ENCODE data around the gene ARMC9.
"Not testable (repeated sequence)": the region's sequence is repeated elsewhere in the genome, so short reads cannot be mapped to it uniquely, and the experiment has no call there.

Gene ARMC9

GRCh38 chr2:231369580-231370428, 171.4 kb downstream of the ARMC9 start:
- no peak for DNase-seq (ENCODE audit: low read depth)
- no peak overlapping the region for H3K4me3 ChIP-seq (ENCODE audit: low read depth, low read length)

- no peak overlapping the region for H3K4me3 ChIP-seq (ENCODE audit: low read depth, low read length)
- no peak for DNase-seq (ENCODE audit: low read depth)
Measured at GRCh38 chr2:231370429-231370748, 172.0 kb downstream of the ARMC9 start.

GRCh38 chr2:231370749-231371429, 172.5 kb downstream of the ARMC9 start:
- no peak overlapping the region for H3K4me3 ChIP-seq (ENCODE audit: low read depth, low read length)
- DNase-seq (ENCODE audit: low read depth) = no peak

- DNase-seq (ENCODE audit: low read depth) = no peak
- H3K4me3 ChIP-seq (ENCODE audit: low read depth, low read length) = no peak overlapping the region
Measured at GRCh38 chr2:231371430-231372054, 173.1 kb downstream of the ARMC9 start.

- DNase-seq (ENCODE audit: low read depth) = no peak
- no peak overlapping the region for H3K4me3 ChIP-seq (ENCODE audit: low read depth, low read length)
Measured at GRCh38 chr2:231372326-231372725, 173.9 kb downstream of the ARMC9 start.

- no peak for DNase-seq (ENCODE audit: low read depth)
- no peak overlapping the region for H3K4me3 ChIP-seq (ENCODE audit: low read depth, low read length)
Measured at GRCh38 chr2:231373184-231373583, 174.8 kb downstream of the ARMC9 start.

GRCh38 chr2:231373786-231374349, 175.4 kb downstream of the ARMC9 start:
- H3K4me3 ChIP-seq (ENCODE audit: low read depth, low read length) = no peak overlapping the region
- DNase-seq (ENCODE audit: low read depth) = no peak

GRCh38 chr2:231374771-231375170, 176.3 kb downstream of the ARMC9 start:
- no peak overlapping the region for H3K4me3 ChIP-seq (ENCODE audit: low read depth, low read length)
- no peak for DNase-seq (ENCODE audit: low read depth)

- not testable (repeated sequence) for DNase-seq (ENCODE audit: low read depth); H3K4me3 ChIP-seq (ENCODE audit: low read depth, low read length)
Measured at GRCh38 chr2:231375994-231376615, 177.7 kb downstream of the ARMC9 start.

- H3K4me3 ChIP-seq (ENCODE audit: low read depth, low read length) = no peak overlapping the region
Measured at GRCh38 chr2:231376857-231377256, 178.4 kb downstream of the ARMC9 start.

GRCh38 chr2:231378026-231378722, 179.7 kb downstream of the ARMC9 start:
- DNase-seq (ENCODE audit: low read depth) = no peak
- H3K4me3 ChIP-seq (ENCODE audit: low read depth, low read length) = no peak overlapping the region

More at GRCh38 chr2:231376857-231377256, 178.4 kb downstream of the ARMC9 start:
- no peak for DNase-seq (ENCODE audit: low read depth)

- no peak for DNase-seq (ENCODE audit: low read depth)
- no peak overlapping the region for H3K4me3 ChIP-seq (ENCODE audit: low read depth, low read length)
Measured at GRCh38 chr2:231379266-231380215, 181.1 kb downstream of the ARMC9 start.

GRCh38 chr2:231380307-231380706, 181.9 kb downstream of the ARMC9 start:
- DNase-seq (ENCODE audit: low read depth) = no peak
- no peak overlapping the region for H3K4me3 ChIP-seq (ENCODE audit: low read depth, low read length)

GRCh38 chr2:231380991-231381847, 182.8 kb downstream of the ARMC9 start:
- H3K4me3 ChIP-seq (ENCODE audit: low read depth, low read length) = no peak overlapping the region

GRCh38 chr2:231382116-231382515, 183.7 kb downstream of the ARMC9 start:
- H3K4me3 ChIP-seq (ENCODE audit: low read depth, low read length) = no peak overlapping the region
- no peak for DNase-seq (ENCODE audit: low read depth)

More at GRCh38 chr2:231380991-231381847, 182.8 kb downstream of the ARMC9 start:
- DNase-seq (ENCODE audit: low read depth) = no peak

GRCh38 chr2:231383416-231384108, 185.1 kb downstream of the ARMC9 start:
- H3K4me3 ChIP-seq (ENCODE audit: low read depth, low read length) = no peak overlapping the region
- no peak for DNase-seq (ENCODE audit: low read depth)

GRCh38 chr2:231384109-231384435, 185.6 kb downstream of the ARMC9 start:
- DNase-seq (ENCODE audit: low read depth) = no peak

More at GRCh38 chr2:231384109-231384435, 185.6 kb downstream of the ARMC9 start:
- H3K4me3 ChIP-seq (ENCODE audit: low read depth, low read length) = no peak overlapping the region

Data from skeletal muscle cell (primary cell).